HCT116 (cell line): Measurements from ENCODE around the gene NKX2-1. TPM values are rescaled to one million over a fixed set of nuclear protein-coding genes. Genes with fewer than 3 reads are reported as not detected.

Experiments
- ATAC-seq: fragments of 200-7000 bp; cut with Tn5 transposase; 2 replicates; pipeline ENCODE4 v1.9.1; 2020; ENCODE audit warnings: mild to moderate bottlenecking, moderate library complexity
- BruUV-seq: library from RNA; stranded (reverse); fragments of 400-500 nt; replicated peaks from 2 replicates; lab custom pipeline; 2021; lab: Mats Ljungman, UMichigan
- CTCF ChIA-PET: fragments of 300-600 bp; sonication (Branson Sonifier 250); formaldehyde crosslinking; loops from one replicate; lab custom pipeline; 2021; ENCODE audit warnings: antibody characterized with exemption; lab: Charles Lee
- POLR2A ChIA-PET: fragments of 300-600, 350-600 bp; sonication (Branson Sonifier 250); formaldehyde crosslinking; loops from one replicate; lab custom pipeline; 2021; ENCODE audit warnings: antibody characterized with exemption; lab: Charles Lee
- RAD21 ChIA-PET, 2 experiments: fragments of 300-600 bp; sonication (Branson Sonifier 250); formaldehyde crosslinking; loops; one replicate each; lab custom pipeline; 2023; ENCODE audit warnings: low total read pairs in 2 of 2; ENCODE audit not compliant: uncharacterized antibody in 2 of 2, unreplicated experiment in 2 of 2, low non-redundant PET in 1 of 2; lab: Charles Lee
- DNase-seq: peaks from one replicate; pipeline ENCODE4 v3.0.0-alpha.2; 2010; ENCODE audit warnings: low read depth, low spot score
- H2AFZ ChIP-seq: fragments of 200-600 bp; shearing (Covaris generic), sonication (generic); 2 replicates; pipeline ENCODE4 v1.6.1; 2017; ENCODE audit warnings: low read depth, mixed run types, mixed read lengths, antibody characterized with exemption, low read length; ENCODE audit not compliant: poor library complexity, severe bottlenecking
- H3K27ac ChIP-seq: 2 replicates; pipeline ENCODE4 v1.5.1; 2012; ENCODE audit warnings: low read depth, low read length
- H3K27me3 ChIP-seq: fragments of 200-600 bp; sonication (generic); 2 replicates; pipeline ENCODE4 v1.6.1; 2016; ENCODE audit warnings: mixed run types, low read length, mixed read lengths; ENCODE audit not compliant: insufficient read depth
- H3K36me3 ChIP-seq, 2 experiments: fragments of 200-500 bp in 1 of 2; fragments of 200-600 bp in 1 of 2; sonication (Bioruptor generic) in 1 of 2; sonication (generic) in 1 of 2; 2 replicates each; pipeline versions ENCODE4 v1.5.1 to v1.6.1; 2014 to 2016; ENCODE audit warnings: low read length in 2 of 2, inconsistent platforms in 1 of 2, mixed read lengths in 1 of 2, mixed run types in 1 of 2; ENCODE audit not compliant: insufficient read depth in 2 of 2, control insufficient read depth in 1 of 2
- H3K4me1 ChIP-seq, 2 experiments: fragments of 200-600 bp in 1 of 2; sonication (generic) in 1 of 2; 2 replicates each; pipeline versions ENCODE4 v1.5.1 to v1.6.1; 2012 to 2017; ENCODE audit warnings: low read length in 2 of 2, inconsistent platforms in 1 of 2, mild to moderate bottlenecking in 1 of 2, mixed read lengths in 1 of 2, mixed run types in 1 of 2, moderate library complexity in 1 of 2; ENCODE audit not compliant: insufficient read depth in 2 of 2, control insufficient read depth in 1 of 2
- H3K4me2 ChIP-seq: fragments of 200-600 bp; sonication (generic); 2 replicates; pipeline ENCODE4 v1.6.1; 2017; ENCODE audit warnings: mixed run types, low read length, mixed read lengths
- H3K4me3 ChIP-seq, 2 experiments: fragments of 200-600 bp in 1 of 2; sonication (generic) in 1 of 2; replicated peaks in 1 of 2; 2 replicates each; pipeline ENCODE4 v1.5.1; 2011 to 2016; ENCODE audit warnings: low read length in 2 of 2, control low read depth in 1 of 2, low read depth in 1 of 2, mild to moderate bottlenecking in 1 of 2, mixed read lengths in 1 of 2, mixed run types in 1 of 2
- H3K79me2 ChIP-seq: fragments of 200-600 bp; sonication (generic); 2 replicates; pipeline ENCODE4 v1.6.1; 2017; ENCODE audit warnings: mild to moderate bottlenecking, mixed run types, low read length, moderate library complexity, mixed read lengths; ENCODE audit not compliant: insufficient read depth
- H3K9ac ChIP-seq: fragments of 200-600 bp; sonication (generic); 2 replicates; pipeline ENCODE4 v1.6.1; 2016; ENCODE audit warnings: low read length, mixed read lengths
- H3K9me2 ChIP-seq: fragments of 200-600 bp; sonication (generic), shearing (Covaris generic); 2 replicates; pipeline ENCODE4 v1.6.1; 2017; ENCODE audit warnings: mixed run types, mild to moderate bottlenecking, moderate library complexity; ENCODE audit not compliant: insufficient read depth
- H3K9me3 ChIP-seq, 2 experiments: fragments of 200-500 bp in 1 of 2; fragments of 200-600 bp in 1 of 2; sonication (Bioruptor generic) in 1 of 2; sonication (generic) in 1 of 2; 2 replicates each; pipeline ENCODE4 v1.6.1; 2014 to 2017; ENCODE audit warnings: low read length in 2 of 2, mixed read lengths in 2 of 2, inconsistent platforms in 1 of 2, low read depth in 1 of 2, mild to moderate bottlenecking in 1 of 2, mixed run types in 1 of 2, moderate library complexity in 1 of 2; ENCODE audit not compliant: control insufficient read depth in 1 of 2, insufficient read depth in 1 of 2
- H4K20me1 ChIP-seq: fragments of 200-600 bp; sonication (generic), shearing (Covaris generic); 2 replicates; pipeline ENCODE4 v1.6.1; 2017; ENCODE audit warnings: mixed run types, mild to moderate bottlenecking, moderate library complexity; ENCODE audit not compliant: insufficient read depth
- CBX3 ChIP-seq: IDR thresholded peaks from 2 replicates; pipeline ENCODE4 v1.6.1; 2012; ENCODE audit warnings: low read depth
- CEBPB ChIP-seq: IDR thresholded peaks from 2 replicates; pipeline ENCODE4 v1.6.1; 2012; ENCODE audit warnings: low read depth
- EGR1 ChIP-seq: IDR thresholded peaks from 2 replicates; pipeline ENCODE4 v1.6.1; 2012; ENCODE audit warnings: low read depth
- ELF1 ChIP-seq: IDR thresholded peaks from 2 replicates; pipeline ENCODE4 v1.6.1; 2012; ENCODE audit warnings: low read depth, borderline replicate concordance
- EZH2 ChIP-seq: fragments of 200-600 bp; sonication (generic); IDR thresholded peaks from 2 replicates; pipeline ENCODE4 v1.6.1; 2017; ENCODE audit warnings: antibody characterized with exemption, mixed run types
- FOSL1 ChIP-seq: IDR thresholded peaks from 2 replicates; pipeline ENCODE4 v1.6.1; 2012; ENCODE audit warnings: low read depth
- JUND ChIP-seq: IDR thresholded peaks from 2 replicates; pipeline ENCODE4 v1.6.1; 2012
- RAD21 ChIP-seq: IDR thresholded peaks from 2 replicates; pipeline ENCODE4 v1.6.1; 2012; ENCODE audit warnings: low read depth, mild to moderate bottlenecking
- SP1 ChIP-seq: IDR thresholded peaks from 2 replicates; pipeline ENCODE4 v1.6.1; 2012; ENCODE audit warnings: low read depth
- SRF ChIP-seq: IDR thresholded peaks from 2 replicates; pipeline ENCODE4 v1.6.1; 2012; ENCODE audit warnings: low read depth
- TCF7L2 ChIP-seq: IDR thresholded peaks from 2 replicates; pipeline ENCODE4 v1.7.0; 2011; ENCODE audit warnings: borderline replicate concordance, inconsistent platforms; ENCODE audit not compliant: insufficient read depth, insufficient read length; ENCODE audit errors: extremely low read depth
- YY1 ChIP-seq: IDR thresholded peaks from 2 replicates; pipeline ENCODE4 v1.6.1; 2011; ENCODE audit warnings: low read length, low read depth, moderate library complexity, mild to moderate bottlenecking; ENCODE audit not compliant: insufficient replicate concordance; ENCODE audit errors: extremely low read depth
- ZFX ChIP-seq: fragments of 450-650 bp; IDR thresholded peaks from 2 replicates; pipeline ENCODE4 v1.6.1; 2017
- ZNF274 ChIP-seq: fragments of 200-500 bp; sonication (Bioruptor generic); IDR thresholded peaks from 2 replicates; pipeline ENCODE4 v1.6.1; 2014; ENCODE audit warnings: mild to moderate bottlenecking, low read depth, low read length, inconsistent platforms
- intact Hi-C: fragments of 100-400 bp; cut with micrococcal nuclease; formaldehyde crosslinking; loops from 2 replicates; pipeline ENCODE4 v1.10.0; 2022
- total RNA-seq: library from RNA; stranded (reverse); gene quantifications from one replicate; pipeline ENCODE4 v1.2.1, GENCODE V29; 2021; ENCODE audit not compliant: unreplicated experiment

NKX2-1 gene
- total RNA-seq, 1 experiment from 2014 or later = 0.84 TPM

GRCh38 chr14:36529062-36529461, 9.0 kb upstream of the NKX2-1 start:
- no TSS peak for BruUV-seq

GRCh38 chr14:36525746-36526099, 5.7 kb upstream of the NKX2-1 start:
- no peak overlapping the region for H3K9ac ChIP-seq
- no peak for ATAC-seq
- POLR2A ChIA-PET = no interaction called here
- peak overlapping the region; percentile 5 to 56; a peak in 2 of 4 replicates for H3K4me3 ChIP-seq
- TF ChIP-seq ELF1 (no peak), ZFX (no peak), EZH2 (no peak), CEBPB (no peak), TCF7L2 (no peak)
- BruUV-seq = no TSS peak
- no peaks in the 10 kb centered on the region for H3K9me3 ChIP-seq
- no peak overlapping the region for H3K27ac ChIP-seq
- H3K27me3 ChIP-seq = peaks cover 4% of the 10 kb centered on the region; the same call in 1 of the 2 replicates
- DNase-seq = no peak
- H4K20me1 ChIP-seq = no peaks in the 10 kb centered on the region
- RAD21 ChIA-PET = interaction anchor here (1.0 to 2.5 kb wide), 3 partner anchors 80 to 456 kb away, joined by 3 to 8 read pairs (median 8); no protein-coding TSS in a partner anchor
- H3K36me3 ChIP-seq = no peaks in the 10 kb centered on the region
- peak overlapping the region; percentile 81 for H3K4me2 ChIP-seq
- intact Hi-C loops = loop anchor here (1.0 kb wide), 3 partner anchors 80 to 455 kb away; no protein-coding TSS in a partner anchor
- H3K79me2 ChIP-seq = no peaks in the 10 kb centered on the region
- peaks cover 0 to 16% of the 10 kb centered on the region in 2 experiments; a peak in 2 of 4 replicates for H3K4me1 ChIP-seq
- CTCF ChIA-PET = interaction anchor here (0.6 to 3.1 kb wide), 19 partner anchors 9 to 647 kb away, joined by 3 to 30 read pairs (median 5); no protein-coding TSS in a partner anchor
- peak overlapping the region; percentile 44 for H2AFZ ChIP-seq
- H3K9me2 ChIP-seq = no peaks in the 10 kb centered on the region

More at GRCh38 chr14:36529062-36529461, 9.0 kb upstream of the NKX2-1 start:
- no peaks in the 10 kb centered on the region for H3K9me3 ChIP-seq
- RAD21 ChIA-PET = no interaction called here
- intact Hi-C loops = no loop called here
- H4K20me1 ChIP-seq = no peaks in the 10 kb centered on the region
- H3K9me2 ChIP-seq = no peaks in the 10 kb centered on the region
- POLR2A ChIA-PET = no interaction called here
- TF ChIP-seq SRF (no peak), JUND (no peak), CBX3 (no peak), FOSL1 (no peak), EZH2 (no peak), ZNF274 (no peak), RAD21 (no peak), SP1 (no peak), EGR1 (no peak), ELF1 (no peak), YY1 (no peak)
- H3K27ac ChIP-seq = no peak overlapping the region
- CTCF ChIA-PET = no interaction called here
- no peak overlapping the region for H3K4me3 ChIP-seq
- ATAC-seq (no peak), DNase-seq (no peak)
- peaks cover 0 to 13% of the 10 kb centered on the region in 2 experiments; a peak in 1 of 4 replicates for H3K4me1 ChIP-seq
- no peak overlapping the region for H3K9ac ChIP-seq
- peaks cover 4% of the 10 kb centered on the region; the same call in 1 of the 2 replicates for H3K27me3 ChIP-seq
- H3K36me3 ChIP-seq = no peaks in the 10 kb centered on the region
- no peaks in the 10 kb centered on the region for H3K79me2 ChIP-seq
- no peak overlapping the region for H2AFZ ChIP-seq
- H3K4me2 ChIP-seq = no peak overlapping the region
